Naive thymus-derived CD4-positive, alpha-beta T cell (primary cell): ENCODE measurements around the gene FES. TPM values are rescaled to one million over a fixed set of nuclear protein-coding genes. Genes with fewer than 3 reads are reported as not detected.
A peak's percentile ranks its signal among the peaks of the same experiment; 100 is the strongest.

Experiments used
- ATAC-seq: fragments of 150-1000 bp; cut with Tn5 transposase; 2 replicates; pipeline ENCODE4 v1.10.0; 2021; ENCODE audit warnings: mild to moderate bottlenecking, moderate library complexity
- CTCF ChIA-PET: fragments of 350-600 bp; sonication (Branson Sonifier 250); formaldehyde crosslinking; loops from one replicate; lab custom pipeline; 2021; ENCODE audit warnings: antibody characterized with exemption; lab: Charles Lee
- POLR2A ChIA-PET: fragments of 350-600 bp; sonication (Branson Sonifier 250); formaldehyde crosslinking; loops from one replicate; lab custom pipeline; 2021; ENCODE audit warnings: antibody characterized with exemption, inconsistent platforms; lab: Charles Lee
- DNase-seq, 9 donors: peaks; one replicate each; pipeline versions ENCODE4 v3.0.0 to v3.0.0-alpha.2; 2020 to 2022; ENCODE audit warnings: mixed read lengths in 1 of 9
- H3K27ac ChIP-seq: one replicate; pipeline ENCODE4 v1.7.0; 2013; ENCODE audit warnings: mild to moderate bottlenecking, low read depth, low read length, moderate library complexity
- H3K27me3 ChIP-seq, 2 donors: one replicate each; pipeline ENCODE4 v1.7.0; 2013; ENCODE audit warnings: low read length in 2 of 2, mild to moderate bottlenecking in 2 of 2, moderate library complexity in 2 of 2; ENCODE audit not compliant: control insufficient read depth in 2 of 2, insufficient read depth in 2 of 2
- H3K36me3 ChIP-seq, 3 experiments: 1 replicate in 2 of 3; 2 replicates in 1 of 3; pipeline ENCODE4 v1.7.0; 2013; ENCODE audit warnings: low read length in 3 of 3, mild to moderate bottlenecking in 3 of 3, moderate library complexity in 1 of 3; ENCODE audit not compliant: insufficient read depth in 3 of 3, control insufficient read depth in 2 of 3
- H3K4me1 ChIP-seq, 2 donors: one replicate each; pipeline ENCODE4 v1.7.0; 2013; ENCODE audit warnings: low read length in 2 of 2, mild to moderate bottlenecking in 2 of 2, moderate library complexity in 1 of 2; ENCODE audit not compliant: control insufficient read depth in 2 of 2, insufficient read depth in 2 of 2
- H3K4me3 ChIP-seq: 2 replicates; pipeline ENCODE4 v1.7.0; 2013; ENCODE audit warnings: mild to moderate bottlenecking, low read length
- H3K9me3 ChIP-seq, 3 experiments: 1 replicate in 2 of 3; 2 replicates in 1 of 3; pipeline ENCODE4 v1.7.0; 2013; ENCODE audit warnings: low read length in 3 of 3; ENCODE audit not compliant: control insufficient read depth in 2 of 3
- H3K27ac Mint-ChIP-seq, 9 donors: one replicate each; pipeline ENCODE4 v1.8.0; 2020 to 2022; ENCODE audit warnings: mixed read lengths in 9 of 9, mild to moderate bottlenecking in 8 of 9, moderate library complexity in 5 of 9, inconsistent platforms in 2 of 9
- H3K27me3 Mint-ChIP-seq, 5 donors: one replicate each; pipeline ENCODE4 v1.8.0; 2021 to 2022; ENCODE audit warnings: mixed read lengths in 5 of 5, mild to moderate bottlenecking in 1 of 5
- H3K36me3 Mint-ChIP-seq, 5 donors: one replicate each; pipeline ENCODE4 v1.8.0; 2020 to 2022; ENCODE audit warnings: mixed read lengths in 5 of 5, mild to moderate bottlenecking in 3 of 5, inconsistent platforms in 1 of 5
- H3K4me1 Mint-ChIP-seq, 7 donors: one replicate each; pipeline ENCODE4 v1.8.0; 2020 to 2022; ENCODE audit warnings: mixed read lengths in 7 of 7, mild to moderate bottlenecking in 3 of 7, inconsistent platforms in 1 of 7
- H3K4me3 Mint-ChIP-seq, 10 donors: one replicate each; pipeline ENCODE4 v1.8.0; 2020 to 2022; ENCODE audit warnings: mild to moderate bottlenecking in 10 of 10, mixed read lengths in 10 of 10, moderate library complexity in 6 of 10, inconsistent platforms in 2 of 10
- H3K9me3 Mint-ChIP-seq, 11 donors: one replicate each; pipeline ENCODE4 v1.8.0; 2020 to 2022; ENCODE audit warnings: mixed read lengths in 11 of 11, mild to moderate bottlenecking in 4 of 11, inconsistent platforms in 1 of 11, moderate library complexity in 1 of 11
- intact Hi-C, 2 donors: fragments of 100-400 bp; cut with micrococcal nuclease; formaldehyde crosslinking; loops; one replicate each; pipeline ENCODE4 v1.15.1; 2023
- polyA plus RNA-seq, 2 donors: library from polyadenylated mRNA; unstranded; fragments of 300-500 nt; fragmentation: Illumina TruSeq; gene quantifications; one replicate each; pipeline ENCODE4 v1.2.3, GENCODE V29; 2021
- total RNA-seq, 6 experiments: library from RNA in 5 of 6; stranded (reverse) in 5 of 6; gene quantifications; 1 replicate in 5 of 6; 2 replicates in 1 of 6; pipeline ENCODE4 v1.2.3 and lab custom pipeline; 2021 to 2026

The FES gene
- total and polyA plus RNA-seq, 7 experiments from 2014 or later = 2.3 to 78.6 (median 9.1) TPM; not detected in 2

DNA sequence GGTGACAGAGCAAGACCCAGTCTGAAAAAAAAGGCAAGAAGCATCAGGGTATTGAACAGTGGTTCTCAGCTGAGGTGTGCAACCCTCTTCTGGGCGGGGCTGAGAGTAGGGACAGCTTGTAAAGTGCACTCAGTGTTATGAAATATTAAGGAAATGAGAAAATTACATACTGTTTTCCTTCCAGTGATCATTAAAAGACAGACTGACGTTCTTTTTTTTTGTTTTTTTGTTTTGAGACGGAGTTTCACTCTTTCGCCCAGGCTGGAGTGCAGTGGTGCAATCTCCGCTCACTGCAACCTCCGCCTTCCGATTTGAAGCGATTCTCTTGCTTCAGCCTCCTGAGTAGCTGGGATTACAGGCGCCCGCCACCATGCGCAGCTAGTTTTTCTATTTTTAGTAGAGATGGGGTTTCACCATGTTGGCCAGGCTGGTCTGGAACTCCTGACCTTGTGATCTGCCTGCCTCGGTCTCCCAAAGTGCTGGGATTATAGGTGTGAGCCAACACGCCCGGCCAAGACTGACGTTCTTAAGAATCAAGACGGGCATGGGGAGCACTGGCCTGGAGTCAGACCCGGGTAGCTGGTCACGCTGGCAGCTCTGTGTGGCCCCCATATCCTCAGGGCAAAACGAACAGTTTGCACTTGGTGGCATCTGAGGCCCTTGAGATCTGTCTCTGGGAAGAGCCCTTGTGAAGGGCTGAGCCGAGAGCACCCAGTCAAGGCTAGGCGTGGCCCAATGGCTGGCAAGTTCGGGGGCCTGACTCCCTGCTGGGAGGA is 30.2 kb downstream of the FES start:
- H3K27me3 ChIP-seq = no peaks in the 10 kb centered on the region
- no peaks in the 10 kb centered on the region for H3K9me3 Mint-ChIP-seq
- peaks cover 9 to 56% (median 25%) of the 10 kb centered on the region in 5 donors for H3K36me3 Mint-ChIP-seq
- H3K4me3 ChIP-seq = no peak overlapping the region
- H3K4me1 Mint-ChIP-seq = peaks cover 0 to 12% (median 0%) of the 10 kb centered on the region in 7 donors
- peak overlapping the region in 1 of 9 donors; percentile 9 for H3K27ac Mint-ChIP-seq
- no peaks in the 10 kb centered on the region for H3K4me1 ChIP-seq
- no peak overlapping the region for H3K27ac ChIP-seq
- intact Hi-C loops = no loop called here
- H3K27me3 Mint-ChIP-seq = no peaks in the 10 kb centered on the region
- H3K36me3 ChIP-seq = peaks cover 7 to 99% (median 26%) of the 10 kb centered on the region in 3 experiments
- peak; percentile 34 for ATAC-seq
- H3K4me3 Mint-ChIP-seq = no peak overlapping the region
- ChIA-PET POLR2A (interaction anchor here (0.6 to 0.7 kb wide), 2 partner anchors 11 to 1739 kb away, joined by 3 read pairs; no protein-coding TSS in a partner anchor), CTCF (interaction anchor here (1.3 kb wide), 1 partner anchor 19 kb away, joined by 3 read pairs; no protein-coding TSS in a partner anchor)
- DNase-seq = no peak
- no peaks in the 10 kb centered on the region for H3K9me3 ChIP-seq

DNA sequence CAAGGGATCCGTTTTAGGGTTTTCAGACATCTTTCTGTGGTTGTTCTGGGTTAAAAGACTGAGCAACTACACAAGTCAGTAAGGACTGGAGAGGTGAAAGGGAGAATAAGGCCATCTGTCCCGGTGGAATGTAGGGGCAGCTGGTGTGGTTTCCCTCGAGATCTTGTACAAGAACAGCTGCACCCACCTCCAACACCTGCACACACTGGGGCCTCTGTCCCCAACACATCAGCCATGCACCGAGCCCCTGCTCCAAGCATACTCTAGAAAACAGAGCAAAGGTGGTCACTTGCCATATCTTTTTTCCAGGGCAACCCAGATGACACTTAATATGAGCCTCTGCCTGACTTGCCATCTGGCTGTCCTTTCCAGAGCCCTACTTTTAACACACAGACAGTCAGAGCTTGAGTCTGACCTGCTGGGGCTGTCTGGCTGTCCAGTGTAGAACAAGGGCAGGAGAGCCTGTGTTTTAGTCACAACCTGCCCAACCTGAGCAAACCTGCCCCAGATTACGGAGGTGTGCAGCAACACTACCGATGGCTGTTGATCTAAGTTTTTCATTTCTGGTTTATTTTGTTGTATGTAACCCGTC is 31.0 kb downstream of the FES start:
- ChIA-PET CTCF (no interaction called here), POLR2A (no interaction called here)
- Mint-ChIP-seq H3K27me3 (no peaks in the 10 kb centered on the region), H3K4me1 (peaks cover 0 to 12% (median 0%) of the 10 kb centered on the region in 7 donors), H3K36me3 (peaks cover 9 to 63% (median 33%) of the 10 kb centered on the region in 5 donors), H3K4me3 (no peak overlapping the region), H3K27ac (peak overlapping the region in 1 of 9 donors; percentile 36), H3K9me3 (no peaks in the 10 kb centered on the region)
- Histone ChIP-seq H3K27me3 (no peaks in the 10 kb centered on the region), H3K9me3 (no peaks in the 10 kb centered on the region), H3K4me3 (no peak overlapping the region), H3K27ac (no peak overlapping the region), H3K4me1 (no peaks in the 10 kb centered on the region), H3K36me3 (peaks cover 8 to 100% (median 26%) of the 10 kb centered on the region in 3 experiments)
- intact Hi-C loops = no loop called here
- DNase-seq = no peak
- no peak for ATAC-seq

DNA sequence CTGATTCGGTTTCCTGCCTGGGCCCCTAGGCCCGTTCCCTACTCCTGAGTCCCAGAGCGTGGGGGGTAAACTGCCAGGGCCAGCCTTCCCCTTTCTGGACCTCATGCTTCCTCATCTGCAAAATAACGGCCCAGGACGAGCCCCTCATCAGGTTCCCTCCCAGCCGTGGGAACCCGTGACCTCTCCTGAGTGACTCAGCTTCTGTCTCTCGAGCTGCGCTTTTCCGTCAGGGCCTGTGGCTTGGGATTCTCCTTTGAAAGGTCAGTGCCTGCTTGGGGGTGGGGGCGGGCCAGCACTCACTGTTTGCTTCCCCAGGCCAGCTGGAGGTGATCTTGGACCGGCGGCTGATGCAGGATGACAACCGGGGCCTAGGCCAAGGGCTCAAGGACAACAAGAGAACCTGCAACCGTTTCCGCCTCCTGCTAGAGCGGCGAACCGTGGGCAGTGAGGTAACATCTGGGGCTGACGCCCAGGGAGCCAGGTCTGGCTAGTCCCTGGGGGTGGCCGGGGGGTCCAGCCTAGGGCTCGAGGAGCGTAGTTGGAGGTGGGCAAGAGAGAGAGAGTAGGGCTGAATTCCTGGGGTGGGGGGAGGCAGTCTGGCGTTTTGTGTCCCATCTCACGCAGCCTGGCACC is 31.6 kb downstream of the FES start:
- Mint-ChIP-seq H3K36me3 (peaks cover 9 to 61% (median 33%) of the 10 kb centered on the region in 5 donors), H3K27me3 (no peaks in the 10 kb centered on the region), H3K4me3 (no peak overlapping the region), H3K9me3 (no peaks in the 10 kb centered on the region), H3K4me1 (peaks cover 0 to 12% (median 0%) of the 10 kb centered on the region in 7 donors), H3K27ac (peak overlapping the region in 2 of 9 donors; percentile 13 to 31)
- no peaks in the 10 kb centered on the region for H3K4me1 ChIP-seq
- ChIA-PET CTCF (no interaction called here), POLR2A (interaction anchor here (0.5 kb wide), 1 partner anchor 10 kb away, joined by 4 read pairs; no protein-coding TSS in a partner anchor)
- no peaks in the 10 kb centered on the region for H3K9me3 ChIP-seq
- H3K27ac ChIP-seq = no peak overlapping the region
- no peak for DNase-seq
- peaks cover 13 to 100% (median 25%) of the 10 kb centered on the region in 3 experiments for H3K36me3 ChIP-seq
- intact Hi-C loops = no loop called here
- no peak overlapping the region for H3K4me3 ChIP-seq
- H3K27me3 ChIP-seq = no peaks in the 10 kb centered on the region
- peak; percentile 79 for ATAC-seq

DNA sequence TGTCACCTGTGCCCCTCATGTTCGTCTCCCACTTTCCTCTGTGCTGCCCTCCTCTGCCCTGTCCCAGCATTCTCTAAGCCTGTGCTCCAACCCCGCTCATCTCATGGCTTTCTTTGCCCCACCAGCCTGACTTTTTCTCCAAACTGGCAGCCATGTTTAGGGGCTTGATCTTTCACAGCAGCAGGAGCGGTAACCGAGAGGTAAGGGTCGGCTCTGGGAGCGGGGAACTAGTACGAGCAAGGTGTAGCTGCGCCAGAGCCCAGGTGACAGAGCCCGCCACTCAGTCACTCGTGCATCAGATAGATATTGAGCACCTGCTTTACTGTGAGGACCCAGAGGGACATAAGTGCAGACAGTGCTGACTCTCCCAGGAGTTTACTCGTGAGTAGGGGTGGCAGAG is 32.2 kb downstream of the FES start:
- ATAC-seq (no peak), DNase-seq (no peak)
- no peaks in the 10 kb centered on the region for H3K9me3 ChIP-seq
- no peak overlapping the region for H3K27ac ChIP-seq
- POLR2A ChIA-PET = interaction anchor here (0.5 kb wide), 1 partner anchor 9 kb away, joined by 4 read pairs; no protein-coding TSS in a partner anchor
- no peaks in the 10 kb centered on the region for H3K4me1 ChIP-seq
- Mint-ChIP-seq H3K4me1 (peaks cover 0 to 12% (median 0%) of the 10 kb centered on the region in 7 donors), H3K4me3 (no peak overlapping the region), H3K9me3 (no peaks in the 10 kb centered on the region), H3K27ac (peak overlapping the region in 2 of 9 donors; percentile 26 to 31), H3K27me3 (no peaks in the 10 kb centered on the region), H3K36me3 (peaks cover 9 to 66% (median 36%) of the 10 kb centered on the region in 5 donors)
- intact Hi-C loops = no loop called here
- peaks cover 13 to 100% (median 20%) of the 10 kb centered on the region in 3 experiments for H3K36me3 ChIP-seq
- H3K27me3 ChIP-seq = no peaks in the 10 kb centered on the region
- CTCF ChIA-PET = no interaction called here
- H3K4me3 ChIP-seq = no peak overlapping the region

- Mint-ChIP-seq H3K27me3 (no peaks in the 10 kb centered on the region), H3K9me3 (no peaks in the 10 kb centered on the region), H3K27ac (peak overlapping the region in 2 of 9 donors; percentile 13 to 28), H3K4me1 (peaks cover 0 to 12% (median 0%) of the 10 kb centered on the region in 7 donors), H3K4me3 (no peak overlapping the region), H3K36me3 (peaks cover 9 to 70% (median 36%) of the 10 kb centered on the region in 5 donors)
- POLR2A ChIA-PET = interaction anchor here (0.7 kb wide), 1 partner anchor 996 kb away, joined by 4 read pairs; no protein-coding TSS in a partner anchor
- Histone ChIP-seq H3K27me3 (no peaks in the 10 kb centered on the region), H3K27ac (no peak overlapping the region), H3K4me3 (no peak overlapping the region), H3K9me3 (no peaks in the 10 kb centered on the region), H3K4me1 (no peaks in the 10 kb centered on the region), H3K36me3 (peaks cover 11 to 89% (median 12%) of the 10 kb centered on the region in 3 experiments)
- intact Hi-C loops = no loop called here
- ATAC-seq (no peak), DNase-seq (no peak)
- CTCF ChIA-PET = no interaction called here
Measured at GRCh38 chr15:90917569-90917968, 33.3 kb downstream of the FES start.

DNA sequence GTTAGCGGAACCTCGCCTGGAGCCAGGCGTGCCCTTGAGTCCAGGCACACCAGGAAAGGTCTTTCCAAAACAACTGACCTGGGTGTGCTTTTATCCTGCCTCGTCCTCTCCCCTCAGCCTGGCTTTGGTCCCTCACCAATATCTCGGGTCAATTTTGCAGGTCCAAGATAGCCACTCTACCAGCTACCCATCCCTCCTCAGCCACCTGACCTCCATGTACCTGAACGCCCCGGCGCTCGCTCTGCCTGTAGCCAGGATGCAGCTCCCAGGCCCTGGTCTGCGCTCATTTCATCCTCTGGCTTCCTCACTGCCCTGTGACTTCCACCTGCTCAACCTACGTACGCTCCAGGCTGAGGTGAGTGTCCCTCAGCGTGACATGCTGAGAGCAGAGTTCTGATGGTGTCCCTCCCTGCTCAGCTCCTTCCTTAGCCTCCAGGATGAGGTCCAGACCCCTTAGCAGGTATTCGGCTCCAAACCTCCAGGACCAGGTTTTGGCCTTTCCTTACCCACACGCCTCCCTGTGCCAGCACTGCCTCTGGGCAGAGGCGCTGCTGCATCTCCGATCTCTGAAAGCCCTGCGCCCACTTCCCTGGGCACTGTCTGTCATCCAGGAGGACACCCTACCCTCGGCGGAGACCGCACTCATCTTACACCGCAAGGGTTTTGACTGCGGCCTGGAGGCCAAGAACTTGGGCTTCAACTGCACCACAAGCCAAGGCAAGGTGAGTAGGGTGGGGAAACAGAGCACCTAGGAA is 33.9 kb downstream of the FES start:
- DNase-seq = no peak
- H3K36me3 Mint-ChIP-seq = peaks cover 9 to 64% (median 31%) of the 10 kb centered on the region in 5 donors
- no peaks in the 10 kb centered on the region for H3K27me3 ChIP-seq
- H3K36me3 ChIP-seq = peaks cover 5 to 82% (median 12%) of the 10 kb centered on the region in 3 experiments
- H3K4me1 ChIP-seq = no peaks in the 10 kb centered on the region
- no peak overlapping the region for H3K4me3 ChIP-seq
- no peaks in the 10 kb centered on the region for H3K9me3 ChIP-seq
- peak overlapping the region in 3 of 9 donors; percentile 25 to 42 (median 33) for H3K27ac Mint-ChIP-seq
- ATAC-seq = no peak
- no peaks in the 10 kb centered on the region for H3K9me3 Mint-ChIP-seq
- ChIA-PET CTCF (no interaction called here), POLR2A (interaction anchor here (0.6 to 0.7 kb wide), 3 partner anchors 217 to 996 kb away, joined by 4 to 5 read pairs (median 4); no protein-coding TSS in a partner anchor)
- H3K27me3 Mint-ChIP-seq = no peaks in the 10 kb centered on the region
- no peak overlapping the region for H3K27ac ChIP-seq
- H3K4me1 Mint-ChIP-seq = peaks cover 0 to 13% (median 0%) of the 10 kb centered on the region in 7 donors
- intact Hi-C loops = no loop called here
- no peak overlapping the region for H3K4me3 Mint-ChIP-seq
